Measurements from ENCODE around the gene SPATA31D3. TPM values are rescaled to one million over a fixed set of nuclear protein-coding genes. Genes with fewer than 3 reads are reported as not detected.
"Not testable (repeated sequence)": the region's sequence is repeated elsewhere in the genome, so short reads cannot be mapped to it uniquely, and the experiment has no call there.

Gene SPATA31D3
- total RNA-seq: not detected
- long read RNA-seq: 0 reads

- ATAC-seq; DNase-seq (ENCODE audit: missing footprints); intact Hi-C loops (cut with DNase I): not testable (repeated sequence)
Observed at GRCh38 chr9:81943393-81943792, at the start of gene SPATA31D3. Gene SPATA31D3, plus strand, starts transcription at chr9:81943500. Its CDS starts 86 bp downstream, at chr9:81943586.

DNA sequence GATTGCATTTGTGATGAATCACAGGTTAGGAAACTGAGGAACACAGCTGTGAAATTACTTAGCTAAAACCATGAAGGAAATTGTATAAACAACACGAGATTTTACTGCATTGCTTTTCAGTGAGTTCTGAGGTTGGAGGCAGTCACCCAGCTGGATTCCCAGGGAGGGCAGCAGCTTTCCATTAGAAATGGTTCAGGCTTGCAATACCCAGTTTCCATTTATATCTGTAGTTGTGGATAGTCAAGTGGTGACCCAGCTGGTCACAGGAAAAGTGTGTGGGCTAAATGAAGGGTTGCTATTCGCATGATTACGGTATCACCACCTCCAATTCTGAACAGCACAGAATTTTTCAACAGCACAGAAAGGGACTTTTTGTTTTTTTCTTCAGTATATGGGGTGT is 49.4 kb upstream of the SPATA31D3 start:
- ATAC-seq: no peak
- intact Hi-C loops (cut with DNase I): no loop called here
- DNase-seq (ENCODE audit: missing footprints): no peak

DNA sequence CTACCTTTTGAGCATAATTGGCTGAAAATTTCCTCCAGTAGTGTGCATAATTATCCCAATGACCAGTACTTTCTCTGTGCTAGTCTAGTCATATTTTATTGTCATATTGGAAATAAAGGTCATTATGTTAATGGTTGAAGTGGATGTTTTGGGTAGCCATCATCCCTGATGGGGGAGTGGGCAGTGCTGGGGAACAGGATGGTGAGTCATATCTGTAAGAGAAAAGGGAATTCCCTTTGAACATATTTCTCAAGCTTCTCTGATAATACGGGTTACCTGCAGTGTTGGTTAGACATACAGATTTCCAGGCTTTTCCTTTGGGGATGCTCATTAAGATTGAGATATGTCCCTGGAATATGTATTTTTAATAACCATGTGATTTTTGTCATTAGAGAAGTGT is 48.4 kb upstream of the SPATA31D3 start:
- intact Hi-C loops (cut with DNase I): no loop called here
- ATAC-seq: no peak
- no peak for DNase-seq (ENCODE audit: missing footprints)

DNA sequence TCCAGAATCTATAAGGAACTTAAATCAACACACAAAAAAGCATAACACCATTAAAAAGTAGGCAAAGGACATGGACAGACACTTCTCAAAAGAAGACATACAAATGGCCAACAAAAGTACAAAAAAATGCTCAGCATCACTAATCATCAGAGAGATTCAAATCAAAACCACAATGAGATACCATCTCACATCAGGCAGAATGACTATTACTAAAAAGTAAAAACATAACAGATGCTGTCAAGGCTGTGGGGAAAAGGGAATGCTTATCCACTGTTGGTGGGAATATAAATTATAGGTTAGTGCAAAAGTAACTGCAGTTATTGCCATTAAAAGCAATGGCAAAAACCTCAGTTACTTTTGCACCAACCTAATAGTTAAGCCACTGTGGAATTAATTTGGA is 47.2 kb upstream of the SPATA31D3 start:
- DNase-seq (ENCODE audit: missing footprints) (no peak), ATAC-seq (no peak)
- intact Hi-C loops (cut with DNase I): no loop called here

GRCh38 chr9:81898851-81899250 is 44.4 kb upstream of the SPATA31D3 start:
- ATAC-seq: no peak
- intact Hi-C loops (cut with DNase I): no loop called here
- DNase-seq (ENCODE audit: missing footprints): no peak

DNA sequence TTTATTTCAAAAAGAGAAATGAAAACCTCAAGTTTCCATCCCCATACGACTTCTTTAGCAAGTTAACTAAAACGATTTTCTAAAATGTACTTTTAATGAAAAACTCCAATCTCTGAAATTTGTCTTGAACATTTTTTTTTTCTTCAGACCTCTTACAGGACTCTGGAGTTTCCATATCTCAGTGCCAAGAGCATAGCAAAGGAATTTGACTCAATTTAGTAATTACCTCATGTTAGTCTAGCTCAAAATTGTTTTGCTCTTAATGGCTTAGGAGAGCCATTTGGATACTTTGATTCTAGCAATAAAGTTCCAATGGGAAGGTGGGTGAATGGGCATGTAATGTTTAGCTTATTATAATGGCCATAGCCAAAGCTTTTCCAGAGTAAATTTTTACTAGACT is 41.1 kb upstream of the SPATA31D3 start:
- intact Hi-C loops (cut with DNase I): no loop called here
- ATAC-seq (no peak), DNase-seq (ENCODE audit: missing footprints) (no peak)

GRCh38 chr9:81902626-81903025 is 40.7 kb upstream of the SPATA31D3 start:
- DNase-seq (ENCODE audit: missing footprints) (no peak), ATAC-seq (no peak)
- intact Hi-C loops (cut with DNase I): no loop called here

GRCh38 chr9:81906671-81907070 is 36.6 kb upstream of the SPATA31D3 start:
- no peak for DNase-seq (ENCODE audit: missing footprints)
- intact Hi-C loops (cut with DNase I): no loop called here
- ATAC-seq: no peak

DNA sequence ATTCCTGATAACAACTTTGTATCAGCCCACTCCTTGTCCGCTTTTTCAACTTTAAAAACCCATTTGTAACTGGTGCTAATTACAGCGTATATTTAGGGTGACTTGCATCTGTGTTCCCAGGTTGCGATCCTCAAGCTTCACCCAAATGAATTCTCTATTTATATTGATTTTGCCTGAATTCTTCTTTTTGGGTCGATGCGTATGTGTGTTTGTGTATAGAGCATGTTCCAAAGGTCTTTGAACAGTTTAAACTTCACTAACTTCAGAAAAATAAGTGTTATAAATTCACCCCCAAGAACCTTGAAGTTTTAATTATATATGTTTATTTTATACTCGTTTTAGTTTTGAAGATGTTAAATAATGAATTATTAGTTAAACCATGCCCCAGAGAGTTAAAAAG is 31.2 kb upstream of the SPATA31D3 start:
- ATAC-seq: no peak

GRCh38 chr9:81915801-81916505 is 27.3 kb upstream of the SPATA31D3 start:
- intact Hi-C loops (cut with DNase I): no loop called here
- ATAC-seq (no peak), DNase-seq (ENCODE audit: missing footprints) (no peak)

More for the DNA sequence above, 31.2 kb upstream of the SPATA31D3 start:
- DNase-seq (ENCODE audit: missing footprints): no peak
- intact Hi-C loops (cut with DNase I): no loop called here

DNA sequence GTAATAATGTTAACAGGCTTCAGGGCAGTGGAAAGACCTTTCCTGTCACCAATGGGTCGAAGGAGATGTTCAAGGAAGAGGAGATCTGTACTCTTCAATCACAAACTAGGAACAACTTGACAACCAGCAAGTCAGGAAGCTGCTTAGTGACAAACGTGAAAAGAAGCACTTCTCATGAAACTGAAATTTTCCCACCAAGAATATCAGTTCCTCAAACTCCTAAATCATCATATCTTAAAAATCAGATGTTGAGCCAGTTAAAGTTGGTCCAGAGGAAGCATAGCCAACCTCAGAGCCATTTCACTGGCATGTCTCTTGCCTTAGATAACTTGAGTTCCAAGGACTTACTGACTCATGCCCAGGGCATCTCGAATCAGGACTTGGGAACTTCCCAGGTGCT is 24.8 kb upstream of the SPATA31D3 start:
- ATAC-seq; intact Hi-C loops (cut with DNase I); DNase-seq (ENCODE audit: missing footprints): not testable (repeated sequence)

DNA sequence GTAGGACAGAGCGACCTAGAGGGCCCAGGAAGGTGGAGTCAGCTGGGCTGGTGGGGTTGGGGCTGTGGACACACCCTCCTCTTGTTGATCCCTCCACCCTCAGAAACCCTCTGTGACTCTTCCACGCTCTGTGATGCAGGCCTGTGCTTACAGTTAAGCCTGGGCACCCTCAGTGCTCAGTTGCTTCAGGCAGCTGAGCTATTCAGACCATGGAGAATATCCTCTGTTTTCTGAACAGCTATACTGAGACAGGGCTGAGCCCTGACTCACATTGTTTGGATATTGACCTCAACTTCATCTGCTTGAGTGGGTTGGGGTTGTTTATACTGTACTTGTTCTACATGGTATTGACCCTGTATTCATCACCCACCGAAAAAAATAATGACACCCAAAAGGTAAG is 15.0 kb upstream of the SPATA31D3 start, which contains the start of gene SPATA31D4:
Gene SPATA31D4, plus strand, starts transcription at position 124 of the 400 bp plus-strand sequence. Its CDS starts 86 bp downstream, at position 210.
- intact Hi-C loops (cut with DNase I); ATAC-seq; DNase-seq (ENCODE audit: missing footprints): not testable (repeated sequence)

DNA sequence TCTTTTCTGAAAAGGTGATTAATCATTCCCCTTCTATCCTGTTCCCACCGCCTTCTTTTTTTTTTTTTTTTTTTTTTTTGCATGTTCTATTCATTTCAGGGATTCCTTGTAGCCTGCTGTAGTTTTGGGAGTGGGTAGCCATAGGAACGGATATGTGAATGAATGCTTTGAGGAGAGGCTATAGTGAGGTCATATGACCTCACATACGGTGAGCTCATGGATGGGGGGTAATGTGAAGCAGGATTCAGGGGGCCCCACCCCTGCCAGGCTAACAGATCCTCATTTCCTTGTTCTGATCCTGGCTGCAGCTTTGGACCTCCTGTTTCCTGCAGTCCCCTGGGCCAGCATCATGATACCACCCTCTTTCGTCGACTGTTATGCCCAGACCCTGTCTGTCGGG is 13.2 kb upstream of the SPATA31D3 start:
- ATAC-seq; intact Hi-C loops (cut with DNase I); DNase-seq (ENCODE audit: missing footprints): not testable (repeated sequence)

GRCh38 chr9:81933547-81933946 is 9.8 kb upstream of the SPATA31D3 start:
- intact Hi-C loops (cut with DNase I); DNase-seq (ENCODE audit: missing footprints); ATAC-seq: not testable (repeated sequence)

GRCh38 chr9:81948650-81949049 is 5.3 kb downstream of the SPATA31D3 start:
- DNase-seq (ENCODE audit: missing footprints); intact Hi-C loops (cut with DNase I); ATAC-seq: not testable (repeated sequence)

GRCh38 chr9:81953096-81953495 is 9.8 kb downstream of the SPATA31D3 start:
- intact Hi-C loops (cut with DNase I): no loop called here
- no peak for ATAC-seq
- DNase-seq (ENCODE audit: missing footprints): no peak

GRCh38 chr9:81955625-81956024 is 12.3 kb downstream of the SPATA31D3 start:
- no peak for DNase-seq (ENCODE audit: missing footprints)
- intact Hi-C loops (cut with DNase I): no loop called here
- ATAC-seq: no peak

- DNase-seq (ENCODE audit: missing footprints): no peak
- intact Hi-C loops (cut with DNase I): no loop called here
- no peak for ATAC-seq
Observed at GRCh38 chr9:81964218-81965171, 21.2 kb downstream of the SPATA31D3 start.

GRCh38 chr9:81968026-81968425 is 24.7 kb downstream of the SPATA31D3 start:
- intact Hi-C loops (cut with DNase I): no loop called here
- no peak for ATAC-seq
- no peak for DNase-seq (ENCODE audit: missing footprints)

DNA sequence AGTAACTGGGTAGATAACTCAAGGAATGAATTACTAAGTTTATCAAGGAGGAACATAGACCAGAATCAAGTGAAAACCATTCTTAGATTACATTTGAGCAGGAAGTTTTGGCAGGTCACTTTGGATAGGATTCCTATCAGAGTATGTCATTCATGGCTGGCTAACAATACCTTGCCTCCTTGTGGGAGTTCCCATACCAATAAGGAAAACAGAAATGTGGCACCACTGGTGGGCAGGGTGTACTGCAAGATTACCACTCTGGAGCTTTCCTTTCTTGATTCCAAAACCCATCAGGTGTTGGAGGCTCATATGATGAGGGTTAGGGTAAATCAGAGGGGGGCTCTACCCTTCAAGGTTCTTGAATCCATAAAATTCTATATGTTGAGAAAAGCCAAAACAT is 26.7 kb downstream of the SPATA31D3 start:
- intact Hi-C loops (cut with DNase I): no loop called here
- no peak for DNase-seq (ENCODE audit: missing footprints)
- no peak for ATAC-seq

Data from Right ventricle myocardium inferior (tissue), 1 donor.